NCI-H2196 (cell line): ENCODE results near the gene AMPD3.

ENCODE experiments used
- DNase-seq: peaks from one replicate; lab custom pipeline; 2025; ENCODE audit not compliant: unreplicated experiment; lab: John Stamatoyannopoulos, UW

Gene AMPD3

DNA sequence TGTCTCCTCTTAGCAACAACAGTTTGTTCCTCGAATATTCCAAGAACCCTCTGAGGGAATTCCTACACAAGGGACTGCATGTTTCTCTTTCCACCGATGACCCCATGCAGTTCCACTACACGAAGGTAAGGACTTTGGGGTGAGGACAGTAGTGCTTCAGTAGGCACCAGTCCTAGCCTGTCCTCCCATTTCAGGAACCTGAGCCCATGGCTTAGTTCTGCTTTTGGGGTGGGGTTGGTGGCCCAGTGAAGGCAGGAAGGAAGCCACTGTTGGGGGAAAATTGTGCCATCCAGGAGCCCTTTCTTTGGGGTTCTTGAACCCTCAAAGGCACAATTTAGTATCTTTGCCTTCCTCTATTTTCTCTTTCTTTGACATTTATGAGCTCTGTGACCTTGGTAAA is 47.7 kb downstream of the AMPD3 start:
- DNase-seq: no peak

DNA sequence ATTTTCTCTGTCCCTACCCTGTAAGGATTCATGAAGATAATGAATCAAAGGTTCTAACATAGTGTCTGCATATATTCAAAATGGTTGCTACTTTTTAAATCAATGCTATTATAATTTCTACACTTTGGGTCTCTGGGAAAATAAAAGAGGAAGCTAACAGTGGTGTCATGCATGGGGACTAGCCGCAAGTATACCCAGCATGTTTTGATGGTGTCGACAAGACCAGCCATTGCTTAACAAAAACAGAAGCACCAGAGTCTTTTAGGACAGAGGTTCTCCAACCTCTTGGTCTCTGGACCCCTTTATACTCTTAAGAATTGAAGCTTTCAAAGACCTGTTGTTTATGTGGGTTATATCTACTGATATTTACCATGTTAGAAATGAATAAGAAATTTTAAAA is 48.2 kb downstream of the AMPD3 start:
- DNase-seq: no peak

DNA sequence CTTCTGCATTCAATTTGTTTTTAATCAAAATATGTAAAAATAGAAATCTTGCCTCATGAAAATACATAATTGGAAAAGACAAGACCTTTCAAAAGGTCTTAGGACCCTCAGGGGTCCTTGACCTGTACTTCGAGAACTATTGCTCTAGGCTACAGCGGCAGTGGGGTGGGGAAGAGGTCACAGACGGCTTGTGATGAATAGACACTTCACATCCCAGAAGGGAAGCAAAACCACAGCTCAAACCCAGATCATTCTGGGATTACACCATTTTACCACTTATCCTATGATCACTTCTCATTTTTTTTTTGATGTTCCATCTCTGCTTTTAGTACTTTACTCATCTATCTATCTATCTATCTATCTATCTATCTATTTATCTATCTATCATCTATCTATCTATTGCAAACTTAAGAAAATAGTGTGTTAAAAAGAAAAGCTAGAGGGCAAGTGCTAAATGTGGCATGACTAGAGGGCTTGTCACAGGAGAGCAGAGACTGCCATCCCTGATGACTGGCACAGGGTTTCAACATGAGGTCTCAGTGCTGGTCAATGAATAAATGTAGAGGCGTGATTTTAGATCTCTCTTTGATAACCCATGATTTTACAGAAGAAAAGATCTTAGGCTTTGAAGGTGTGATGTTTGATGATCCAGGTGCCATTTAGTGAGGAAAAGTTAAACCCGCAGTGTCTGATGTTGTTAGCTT is 48.9 kb downstream of the AMPD3 start:
- no peak for DNase-seq

DNA sequence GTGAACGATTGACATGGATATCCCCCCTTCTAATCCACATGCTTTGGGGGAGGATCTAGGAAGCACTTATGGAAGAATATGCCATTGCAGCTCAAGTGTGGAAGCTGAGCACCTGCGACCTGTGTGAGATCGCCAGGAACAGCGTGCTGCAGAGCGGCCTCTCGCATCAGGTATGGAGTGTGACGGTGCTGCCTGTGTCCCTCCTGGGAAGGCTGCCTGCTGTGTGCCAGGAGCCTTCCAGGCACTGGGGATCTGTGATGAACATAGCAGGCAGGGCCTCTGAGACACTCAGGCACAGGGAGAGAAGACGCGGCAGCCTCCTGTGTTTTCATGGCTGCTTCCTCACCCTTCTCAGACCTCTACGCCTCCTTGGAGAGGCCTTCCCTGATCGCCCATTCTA is 49.4 kb downstream of the AMPD3 start:
- DNase-seq: no peak

DNA sequence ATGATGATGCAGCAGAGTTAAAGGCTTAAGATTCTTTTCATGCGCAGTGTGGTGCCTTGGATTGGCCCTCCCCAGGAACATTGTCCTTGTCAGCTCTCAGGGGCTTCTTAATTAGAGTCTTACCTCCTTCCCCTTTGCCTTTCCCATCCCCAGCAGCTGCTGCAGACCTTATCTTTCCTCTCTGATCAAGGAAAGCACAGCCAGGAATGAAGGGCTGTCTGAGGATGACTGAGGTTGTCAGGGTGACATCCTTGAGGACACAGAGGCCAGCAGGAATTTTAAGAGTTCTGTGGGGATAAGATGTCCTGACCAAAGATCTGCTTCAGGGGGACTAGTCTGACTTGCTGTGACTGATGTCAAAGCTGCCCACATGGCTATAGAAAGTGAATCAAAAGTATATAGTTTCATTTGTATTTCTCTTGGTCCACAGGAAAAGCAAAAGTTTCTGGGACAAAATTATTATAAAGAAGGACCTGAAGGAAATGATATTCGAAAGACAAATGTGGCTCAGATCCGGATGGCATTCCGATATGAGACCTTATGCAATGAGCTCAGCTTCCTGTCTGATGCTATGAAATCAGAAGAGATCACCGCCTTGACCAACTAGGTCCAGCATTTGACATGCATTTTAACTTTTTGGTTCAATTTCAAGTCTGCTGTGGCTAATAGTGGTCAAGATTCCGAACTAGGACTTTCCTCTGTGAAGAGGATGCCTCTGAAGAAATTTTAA is 50.4 kb downstream of the AMPD3 start:
- DNase-seq: no peak

DNA sequence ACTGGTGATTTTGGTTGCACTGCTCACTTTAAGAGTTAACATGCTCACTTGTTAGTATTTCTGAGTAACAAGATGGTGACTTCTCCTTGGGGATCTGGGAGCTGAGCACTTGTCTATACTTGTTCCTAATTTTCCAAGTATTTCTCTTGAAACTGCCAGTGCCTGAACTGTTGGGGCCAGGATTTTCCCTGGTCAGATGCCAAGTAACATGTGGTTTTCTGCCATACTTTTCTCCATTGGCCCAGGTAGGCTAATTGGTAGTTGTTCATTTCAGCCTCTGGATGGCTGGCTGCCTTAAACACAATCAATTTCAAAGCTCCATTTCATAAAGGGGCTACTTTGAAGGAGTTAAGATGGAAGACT is 50.9 kb downstream of the AMPD3 start:
- no peak for DNase-seq

DNA sequence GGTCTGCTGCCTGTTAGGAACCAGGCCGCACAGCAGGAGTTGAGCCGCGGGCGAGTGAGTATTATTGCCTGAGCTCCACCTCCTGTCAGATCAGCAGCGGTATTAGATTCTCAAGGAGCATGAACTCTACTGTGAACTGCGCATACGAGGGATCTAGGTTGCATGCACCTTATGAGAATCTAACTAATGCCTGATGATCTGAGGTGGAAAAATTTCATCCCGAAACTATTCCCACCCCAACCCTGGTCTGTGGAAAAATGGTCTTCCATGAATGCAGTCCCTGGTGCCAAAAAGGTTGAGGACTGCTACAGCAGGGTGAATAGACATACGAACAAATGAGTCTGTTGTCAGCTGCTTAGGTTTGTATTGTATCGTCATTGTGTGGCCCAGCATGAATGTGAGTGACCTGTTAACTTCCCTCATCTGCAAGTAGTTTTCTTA is 56.1 kb downstream of the AMPD3 start:
- DNase-seq: no peak

DNA sequence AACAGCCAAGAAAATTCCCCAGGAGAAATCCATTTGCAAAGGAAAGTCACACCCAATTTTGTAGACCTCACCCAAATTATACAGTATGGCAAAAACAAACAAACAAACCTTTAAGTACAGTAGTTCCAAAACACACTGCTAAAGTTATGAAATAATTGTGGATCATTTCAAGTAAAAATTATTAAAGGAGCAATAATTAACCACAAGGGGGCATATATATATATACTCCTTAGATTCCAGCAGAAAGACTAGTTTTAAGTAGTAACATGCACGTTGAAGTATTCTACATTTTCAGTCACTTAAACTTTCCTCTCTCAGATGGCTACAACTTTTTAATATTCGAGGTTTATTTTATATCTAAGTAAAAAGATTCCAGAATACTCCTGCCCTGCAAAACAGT is 59.1 kb downstream of the AMPD3 start:
- DNase-seq: no peak

DNA sequence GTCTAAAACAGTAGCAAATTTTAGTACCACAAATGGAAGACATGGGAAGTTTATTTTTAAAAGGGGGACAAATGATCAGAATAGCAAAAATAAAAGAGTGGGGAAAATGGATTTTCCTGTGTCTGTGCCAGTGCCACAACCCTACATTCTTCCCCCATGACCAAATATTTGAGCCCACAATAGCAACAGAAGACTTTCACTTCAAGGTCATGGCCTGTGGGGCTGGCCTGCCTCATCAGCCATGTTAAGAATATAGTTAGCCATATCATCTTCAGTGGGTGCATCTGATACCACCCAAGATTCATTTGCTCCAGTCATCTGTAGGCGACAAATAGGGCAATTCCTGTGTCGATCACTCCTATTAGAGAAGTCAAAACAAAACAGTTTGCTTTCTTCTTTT is 59.6 kb downstream of the AMPD3 start:
- DNase-seq: no peak

DNA sequence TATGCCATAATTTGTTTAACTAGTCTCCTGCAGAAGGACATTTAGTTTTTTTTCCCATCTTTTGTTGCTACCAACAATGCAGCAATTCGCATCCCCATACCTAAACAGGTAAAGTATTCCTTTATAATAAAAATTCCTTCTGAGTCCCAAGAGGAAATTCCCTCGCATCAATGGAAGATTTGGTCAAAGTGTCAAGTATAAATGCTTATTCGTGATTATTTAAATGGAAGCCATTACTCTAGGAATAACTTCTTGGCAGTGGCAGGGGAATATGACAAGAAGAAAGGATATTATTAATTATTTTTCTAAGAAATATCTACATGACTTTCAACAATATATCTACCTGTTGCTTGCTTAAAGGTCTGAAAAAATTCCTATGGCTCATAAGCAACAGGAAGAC is 60.4 kb downstream of the AMPD3 start:
- no peak for DNase-seq

DNA sequence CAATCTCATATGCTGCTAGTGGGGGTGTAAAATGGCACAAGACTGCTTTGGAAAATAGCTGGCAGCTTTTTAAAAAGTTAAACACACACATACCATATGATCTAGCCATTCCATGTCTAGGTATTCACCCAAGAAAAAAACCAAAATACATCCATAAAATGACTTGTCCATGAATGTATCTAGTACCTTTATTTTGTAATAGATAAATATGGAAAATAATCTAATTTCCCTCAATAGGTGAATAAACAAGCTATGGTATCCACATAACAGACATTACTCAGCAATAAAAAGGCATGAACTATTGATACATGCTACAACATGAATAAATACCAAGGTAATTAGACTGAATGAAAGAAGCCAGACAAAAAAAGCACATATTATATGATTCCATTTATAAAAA is 63.1 kb downstream of the AMPD3 start:
- no peak for DNase-seq

DNA sequence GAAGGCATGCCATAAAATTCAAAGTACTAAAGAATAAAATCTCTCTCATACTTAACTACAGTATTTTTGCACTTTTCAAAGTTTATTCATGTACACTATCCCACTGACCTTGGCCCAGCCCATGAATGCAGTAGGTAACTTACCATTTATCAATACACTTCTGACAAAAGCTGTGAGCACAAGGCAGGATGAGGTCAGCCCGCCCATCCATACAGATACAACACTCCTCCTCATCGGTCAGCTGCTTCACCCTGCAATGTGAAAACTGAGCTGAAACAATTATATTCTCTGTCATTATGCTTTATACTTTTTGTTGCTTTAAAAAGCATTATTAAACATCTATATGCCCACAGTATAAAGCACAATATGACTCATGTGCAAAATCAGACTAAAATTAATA is 63.8 kb downstream of the AMPD3 start:
- no peak for DNase-seq

DNA sequence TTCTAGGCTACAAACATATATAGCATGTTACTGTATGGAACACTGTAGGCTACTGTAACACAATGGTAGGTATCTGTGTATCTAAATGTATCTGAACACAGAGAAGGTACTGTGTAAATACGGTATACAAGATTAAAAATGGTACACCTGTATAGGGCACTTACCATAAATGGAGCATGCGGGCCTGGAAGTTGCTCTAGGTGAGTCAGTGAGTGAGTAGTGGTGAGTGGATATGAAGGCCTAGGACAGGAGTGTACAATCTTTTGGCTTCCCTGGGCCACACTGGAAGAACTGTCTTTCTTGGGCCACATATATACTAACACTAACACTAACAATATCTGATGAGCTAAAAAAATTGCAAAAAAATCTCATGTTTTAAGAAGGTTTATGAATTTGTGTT is 64.6 kb downstream of the AMPD3 start:
- DNase-seq: no peak

DNA sequence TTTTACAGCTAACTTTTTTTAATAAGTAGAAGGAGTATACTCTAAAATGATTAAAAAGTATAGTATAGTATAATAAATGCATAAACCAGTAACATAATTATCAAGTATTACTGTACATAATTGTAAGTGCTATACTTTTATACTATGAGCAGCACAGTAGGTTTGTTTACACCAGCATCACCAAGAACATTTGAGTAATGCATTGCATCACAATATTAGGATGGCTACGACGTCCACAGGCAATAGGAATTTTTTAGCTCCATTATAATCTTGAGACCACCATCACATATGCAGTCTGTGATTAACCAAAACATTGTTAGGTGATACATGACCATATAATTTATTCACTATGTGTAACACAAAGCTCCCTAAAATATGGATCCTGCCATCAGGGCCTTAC is 65.5 kb downstream of the AMPD3 start:
- no peak for DNase-seq

DNA sequence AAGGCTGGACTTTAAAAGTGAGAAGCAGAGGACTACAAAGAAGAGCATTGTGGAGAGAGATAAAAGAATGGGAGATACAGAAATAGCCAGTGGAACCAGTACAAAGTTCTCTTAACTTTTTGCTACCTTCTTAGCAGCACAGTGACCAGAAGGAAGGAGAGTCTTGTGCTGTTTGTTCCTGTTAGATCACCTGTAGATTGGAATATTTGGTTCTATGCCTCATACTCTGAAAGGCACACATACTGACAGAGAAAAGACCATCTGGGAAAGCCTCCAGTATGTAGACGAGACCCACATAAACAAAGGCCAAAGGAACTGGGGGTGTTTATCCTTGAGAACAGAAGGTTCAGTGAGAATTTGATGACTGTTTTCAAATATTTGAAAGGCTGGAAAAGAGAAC is 67.2 kb downstream of the AMPD3 start:
- no peak for DNase-seq

DNA sequence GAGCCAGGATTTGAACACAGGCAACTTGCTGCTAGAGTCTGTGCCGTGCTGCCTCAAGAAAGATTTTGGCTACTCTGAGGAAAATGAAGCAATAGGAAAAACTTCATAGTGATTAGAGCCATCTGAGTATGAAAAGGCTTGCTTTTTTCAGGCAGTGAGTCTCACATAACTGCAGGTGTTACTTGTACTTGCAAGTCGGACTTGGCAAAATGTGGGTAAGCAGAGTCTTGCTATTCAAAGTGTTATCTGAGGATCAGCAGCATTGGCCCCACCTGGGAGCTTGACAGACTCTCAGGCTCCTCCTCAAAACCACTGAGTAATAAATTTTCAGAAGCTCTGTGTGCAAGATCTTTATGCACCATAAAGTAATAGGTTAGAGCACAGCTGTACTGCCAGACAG is 67.9 kb downstream of the AMPD3 start:
- DNase-seq: no peak

DNA sequence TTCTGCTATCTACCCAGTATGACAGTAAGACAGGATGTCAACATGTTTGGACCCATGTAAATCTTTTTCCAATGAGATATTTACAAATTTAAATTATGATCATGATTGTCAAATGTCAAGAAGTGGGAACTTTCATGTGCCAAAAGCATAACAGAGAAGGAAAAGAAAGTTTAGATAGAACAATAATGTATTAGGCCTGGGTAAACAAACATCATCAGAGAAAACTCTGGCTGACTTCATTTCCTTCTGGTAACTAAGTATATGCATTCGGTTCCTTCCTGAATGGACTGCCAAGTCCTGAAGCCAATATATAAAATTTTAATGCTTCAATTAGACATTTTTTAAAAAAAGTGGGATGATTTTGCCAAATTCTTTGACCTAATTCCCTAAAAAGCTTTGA is 69.4 kb downstream of the AMPD3 start:
- no peak for DNase-seq

DNA sequence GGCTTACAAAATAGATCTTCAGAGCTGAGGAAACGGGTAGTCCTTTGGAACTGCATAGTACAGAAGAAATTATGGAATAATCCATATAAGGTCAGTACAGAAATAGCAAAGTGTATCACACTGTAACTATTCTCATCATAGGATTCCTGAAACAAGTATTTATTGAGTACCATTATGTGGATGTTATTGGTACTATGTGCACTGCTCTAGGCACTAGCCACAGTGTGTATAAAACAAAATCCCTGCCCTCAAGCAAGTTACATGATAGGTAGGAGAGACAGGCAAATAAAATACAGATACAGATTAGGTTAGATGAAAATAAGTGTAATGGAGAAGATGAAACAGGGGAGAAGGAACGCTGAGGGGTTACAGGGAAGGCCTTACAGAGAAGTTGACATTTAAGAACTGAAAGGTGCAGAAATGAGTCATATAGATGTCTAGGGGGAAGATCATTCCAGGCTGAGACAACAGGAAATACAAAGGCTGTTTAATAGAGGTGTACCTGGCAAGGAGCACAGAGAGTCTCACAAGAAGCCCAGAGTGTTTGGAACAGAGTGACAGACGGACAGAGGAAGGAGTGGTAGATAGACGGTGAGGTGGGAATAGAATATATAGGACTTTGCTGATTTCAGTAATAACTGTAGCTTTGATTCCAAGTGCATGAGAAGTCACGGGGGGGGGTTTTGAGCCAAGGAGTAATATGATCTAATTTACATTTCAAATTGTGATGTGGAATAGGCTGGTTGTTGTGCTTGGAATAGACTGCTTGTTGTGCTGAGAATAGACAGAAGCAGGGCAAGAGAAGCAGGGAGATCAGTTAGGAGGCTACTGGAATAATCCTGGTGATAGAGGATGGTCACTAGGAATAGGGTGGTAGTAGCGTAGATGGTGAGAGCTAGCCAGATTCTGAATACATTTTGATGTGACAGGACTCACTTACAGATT is 72.2 kb downstream of the AMPD3 start:
- no peak for DNase-seq

DNA sequence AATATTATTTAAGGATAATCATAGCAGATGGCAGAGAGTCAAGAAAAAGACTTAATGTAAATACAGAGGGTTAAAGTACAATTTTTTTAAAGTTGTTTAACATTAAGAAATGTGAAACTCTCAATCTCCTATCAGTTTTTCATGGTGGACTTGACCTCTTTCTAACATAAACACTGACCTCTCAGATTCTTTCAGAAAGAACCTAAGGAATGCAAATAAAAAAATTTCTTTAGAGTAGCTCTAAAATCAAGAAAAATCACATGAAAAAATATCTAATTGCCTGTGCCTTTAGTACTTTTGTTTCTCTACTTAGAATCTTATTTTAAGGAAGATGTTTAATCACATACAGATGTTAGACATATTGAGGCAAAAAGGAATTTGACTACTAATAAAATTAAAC is 73.1 kb downstream of the AMPD3 start:
- no peak for DNase-seq

DNA sequence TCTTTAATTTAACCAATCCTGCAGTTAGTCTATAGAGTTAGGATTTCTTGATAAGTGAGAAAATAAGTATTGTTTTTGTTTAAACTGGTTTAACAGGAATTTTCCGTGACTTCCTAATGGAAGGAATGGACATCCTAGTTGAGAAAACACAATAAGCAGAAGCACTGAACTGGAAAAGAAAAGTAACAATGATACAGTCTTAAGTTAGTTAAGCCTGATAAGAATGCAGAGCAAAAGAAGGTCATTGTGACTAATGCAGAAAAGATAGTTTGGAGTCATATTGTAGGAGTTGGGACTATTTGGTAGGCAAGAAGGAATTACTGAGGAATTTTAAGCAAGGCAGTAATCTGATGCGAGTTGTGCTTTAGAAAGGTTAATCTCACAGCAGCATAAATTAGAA is 74.2 kb downstream of the AMPD3 start:
- DNase-seq: no peak

DNA sequence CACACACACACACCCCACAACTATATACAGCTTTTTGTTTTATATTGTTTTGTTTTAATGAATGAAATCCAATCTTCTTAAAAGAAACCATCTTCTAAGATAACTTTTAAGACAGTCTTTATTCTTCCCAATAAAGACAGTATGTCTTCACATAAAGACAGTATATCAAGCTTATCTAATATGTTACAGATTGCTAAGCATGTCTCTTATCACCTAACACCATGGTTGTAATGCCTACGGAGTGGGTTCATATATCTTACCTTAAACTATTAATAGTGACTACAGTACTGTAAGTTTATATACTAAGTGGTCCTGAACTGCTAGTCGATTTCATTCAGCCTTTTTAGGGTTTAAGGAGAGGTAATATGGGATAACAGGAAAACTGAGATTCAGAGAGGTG is 77.5 kb downstream of the AMPD3 start:
- no peak for DNase-seq

DNA sequence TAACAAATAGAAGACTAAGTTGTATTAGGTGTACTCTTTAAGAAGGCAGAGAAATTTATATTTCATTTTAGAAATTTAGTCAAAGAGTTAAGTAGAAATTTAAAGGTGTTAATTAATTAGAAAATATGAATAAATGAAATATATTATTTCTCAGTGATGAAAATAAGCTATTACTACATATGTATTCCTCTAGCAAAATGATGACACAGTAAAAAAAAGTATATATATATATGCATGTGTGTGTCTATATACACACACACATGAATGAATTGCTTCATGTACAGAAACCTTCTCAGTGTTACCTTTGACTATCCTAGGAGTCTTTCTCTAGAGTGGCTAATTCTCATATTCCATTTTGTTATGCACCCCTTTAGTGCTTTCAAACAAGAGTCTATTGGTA is 78.3 kb downstream of the AMPD3 start:
- DNase-seq: no peak
